SH-SY5Y (cell line): ENCODE results near the gene TBC1D24.

ENCODE experiments used
- GATA2 ChIP-seq: IDR thresholded peaks from 2 replicates; pipeline ENCODE4 v1.6.1; 2011; ENCODE audit warnings: mild to moderate bottlenecking, low read depth, low read length
- GATA3 ChIP-seq: IDR thresholded peaks from 2 replicates; pipeline ENCODE4 v1.6.1; 2011; ENCODE audit warnings: low read depth, mild to moderate bottlenecking, low read length, moderate library complexity

Gene TBC1D24

GRCh38 chr16:2508722-2509400 is 33.9 kb downstream of the TBC1D24 start:
- TF ChIP-seq GATA2 (no peak), GATA3 (no peak)

DNA sequence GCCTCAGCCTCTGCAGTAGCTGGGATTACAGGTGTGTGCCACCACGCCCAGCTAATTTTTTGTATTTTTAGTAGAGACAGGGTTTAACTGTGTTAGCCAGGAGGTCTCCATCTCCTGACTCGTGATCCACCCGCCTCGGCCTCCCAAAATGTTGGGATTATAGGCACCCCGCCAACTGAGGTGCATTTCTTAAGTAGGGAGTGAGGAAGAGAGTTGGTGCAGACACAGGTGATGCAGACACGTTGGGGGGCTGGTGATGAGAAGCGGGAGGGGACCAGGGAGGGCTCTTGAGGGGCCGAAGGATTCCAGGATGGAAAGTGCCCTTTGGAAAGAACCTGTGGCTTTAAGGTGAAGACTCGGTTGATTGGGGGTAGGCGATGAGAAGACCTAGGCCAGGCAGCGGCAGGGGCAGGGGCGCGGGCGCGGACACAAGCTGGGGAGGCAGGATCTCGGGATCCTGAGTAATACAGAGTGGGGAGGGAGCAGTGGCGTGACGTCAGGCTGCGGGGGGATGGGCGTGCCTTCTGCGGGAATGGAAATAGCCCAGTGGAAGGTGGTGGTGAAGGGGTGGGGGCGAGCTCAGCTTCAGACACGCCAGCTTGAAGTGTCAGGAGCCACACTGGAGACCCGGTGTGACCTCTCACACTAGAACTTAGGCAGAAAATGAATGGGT is 36.3 kb downstream of the TBC1D24 start:
- TF ChIP-seq GATA2 (no peak), GATA3 (no peak)

GRCh38 chr16:2511996-2512734 is 37.2 kb downstream of the TBC1D24 start:
- no peak for TF ChIP-seq GATA3
- no peak for TF ChIP-seq GATA2

- no peak for TF ChIP-seq GATA2
- TF ChIP-seq GATA3, result no peak
These were observed 37.9 kb downstream of the TBC1D24 start for GRCh38 chr16:2512735-2513404.

GRCh38 chr16:2513405-2514332 is 38.7 kb downstream of the TBC1D24 start, which contains the start of gene ATP6V0C:
Gene ATP6V0C (plus strand): TSS chr16:2513952. CDS start chr16:2514104, 152 bp downstream.
- no peak for TF ChIP-seq GATA3
- no peak for TF ChIP-seq GATA2

GRCh38 chr16:2514333-2515179 is 39.6 kb downstream of the TBC1D24 start:
- TF ChIP-seq GATA3, result no peak
- no peak for TF ChIP-seq GATA2

DNA sequence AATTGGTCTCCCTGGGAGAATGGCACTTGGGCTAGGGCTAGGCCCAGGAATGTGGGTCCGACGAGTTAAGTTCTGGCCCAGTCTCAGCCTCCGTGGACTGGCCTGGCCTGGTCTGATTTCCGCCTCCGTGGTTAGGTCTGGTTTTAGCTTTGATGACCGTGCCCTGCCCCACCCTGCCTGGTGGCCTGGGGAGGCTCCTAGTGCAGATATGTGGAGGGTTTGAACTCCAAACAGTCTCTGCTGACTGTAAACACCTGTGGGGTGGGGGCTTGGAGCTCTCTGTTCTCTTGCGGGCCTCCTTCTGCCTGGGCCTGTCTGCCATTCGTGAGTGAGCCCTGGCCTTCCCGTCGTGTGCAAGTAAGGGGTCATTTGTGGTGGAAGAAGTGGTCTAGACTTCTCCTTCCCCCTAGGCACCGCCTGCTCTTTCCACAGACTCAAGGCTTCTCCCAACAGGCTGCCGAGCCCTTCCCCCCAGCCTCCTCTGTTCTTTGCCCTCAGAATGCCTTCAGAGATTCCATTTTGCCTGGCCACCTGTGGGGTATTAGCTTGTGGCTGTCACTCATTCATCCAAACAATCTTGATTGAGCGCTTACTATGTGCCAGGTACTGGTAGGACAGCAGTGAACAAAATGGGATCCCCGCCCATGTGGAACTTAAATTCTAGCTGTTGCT is 40.4 kb downstream of the TBC1D24 start:
- TF ChIP-seq GATA3 (no peak), GATA2 (no peak)

DNA sequence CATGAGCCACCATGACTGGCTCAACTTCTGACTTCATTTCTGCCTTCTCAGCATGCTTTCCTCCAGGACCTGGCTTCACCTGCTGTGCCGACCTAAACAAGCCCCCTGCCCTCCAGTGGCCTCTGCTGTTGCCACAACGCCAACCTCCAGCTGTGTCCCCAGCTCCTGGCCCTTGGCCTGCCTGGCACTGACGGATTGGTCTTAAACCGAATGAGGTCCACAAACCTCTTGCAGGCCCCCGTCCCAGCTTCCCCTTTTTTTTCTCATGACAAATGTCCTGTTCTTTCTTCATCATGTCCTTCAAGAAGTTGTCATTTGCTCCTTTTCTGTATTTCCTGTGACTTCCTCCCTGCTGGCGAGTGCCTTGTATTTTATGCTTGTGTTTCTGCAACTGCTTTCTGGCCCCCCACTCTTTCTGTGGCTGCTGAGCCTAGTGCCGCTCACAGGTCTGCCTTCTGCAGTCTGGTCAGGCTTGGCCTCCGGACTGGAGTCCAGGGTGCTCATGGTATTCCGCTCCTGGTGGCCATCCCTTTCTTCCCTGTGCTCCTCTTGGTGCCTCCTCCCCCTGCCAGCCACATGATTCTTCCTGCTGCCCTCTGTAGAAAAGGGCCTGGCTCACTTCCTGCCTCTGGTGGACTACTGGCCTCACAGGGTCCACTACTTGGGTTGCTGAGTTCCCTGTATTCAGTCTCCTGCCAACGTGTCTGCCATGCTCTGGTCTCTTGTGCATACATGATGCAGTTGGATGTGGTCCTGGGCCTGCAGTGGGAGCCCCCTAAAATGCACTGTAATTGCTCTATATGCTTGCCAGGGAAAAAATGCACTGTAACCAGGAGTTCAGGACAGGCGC is 41.7 kb downstream of the TBC1D24 start:
- TF ChIP-seq GATA3 (no peak), GATA2 (no peak)

DNA sequence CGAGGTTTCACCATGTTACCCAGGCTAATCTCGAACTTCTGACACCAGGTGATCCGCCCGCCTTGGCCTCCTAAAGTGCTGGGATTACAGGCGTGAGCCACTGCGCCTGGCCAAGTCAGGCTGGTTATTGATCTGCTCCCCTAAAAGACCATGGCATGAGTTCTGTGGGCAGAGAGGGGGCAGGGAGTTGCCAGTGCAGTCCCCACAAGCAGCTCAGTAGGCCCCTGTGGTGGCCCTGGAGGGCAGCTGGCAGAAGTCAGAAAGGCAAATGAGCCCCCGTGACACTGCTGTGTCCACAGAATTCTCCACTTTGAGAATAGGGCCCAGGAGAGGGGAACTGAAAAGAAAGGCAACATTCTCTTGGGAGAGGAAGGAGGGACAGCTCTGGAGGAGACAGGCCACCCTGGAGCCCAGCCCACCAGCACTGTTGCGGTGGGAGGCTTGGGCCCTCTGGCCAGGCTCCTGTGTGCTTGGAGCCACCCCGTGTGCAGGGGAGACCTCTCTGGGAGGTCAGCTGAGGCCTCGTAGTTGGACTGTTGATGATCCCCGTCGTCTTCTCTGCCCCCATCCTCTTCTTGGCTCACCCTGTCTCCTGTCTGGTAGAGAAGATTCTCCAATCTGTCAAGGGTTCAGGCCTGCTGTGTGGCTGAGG is 43.2 kb downstream of the TBC1D24 start:
- TF ChIP-seq GATA3, result no peak
- TF ChIP-seq GATA2, result no peak

DNA sequence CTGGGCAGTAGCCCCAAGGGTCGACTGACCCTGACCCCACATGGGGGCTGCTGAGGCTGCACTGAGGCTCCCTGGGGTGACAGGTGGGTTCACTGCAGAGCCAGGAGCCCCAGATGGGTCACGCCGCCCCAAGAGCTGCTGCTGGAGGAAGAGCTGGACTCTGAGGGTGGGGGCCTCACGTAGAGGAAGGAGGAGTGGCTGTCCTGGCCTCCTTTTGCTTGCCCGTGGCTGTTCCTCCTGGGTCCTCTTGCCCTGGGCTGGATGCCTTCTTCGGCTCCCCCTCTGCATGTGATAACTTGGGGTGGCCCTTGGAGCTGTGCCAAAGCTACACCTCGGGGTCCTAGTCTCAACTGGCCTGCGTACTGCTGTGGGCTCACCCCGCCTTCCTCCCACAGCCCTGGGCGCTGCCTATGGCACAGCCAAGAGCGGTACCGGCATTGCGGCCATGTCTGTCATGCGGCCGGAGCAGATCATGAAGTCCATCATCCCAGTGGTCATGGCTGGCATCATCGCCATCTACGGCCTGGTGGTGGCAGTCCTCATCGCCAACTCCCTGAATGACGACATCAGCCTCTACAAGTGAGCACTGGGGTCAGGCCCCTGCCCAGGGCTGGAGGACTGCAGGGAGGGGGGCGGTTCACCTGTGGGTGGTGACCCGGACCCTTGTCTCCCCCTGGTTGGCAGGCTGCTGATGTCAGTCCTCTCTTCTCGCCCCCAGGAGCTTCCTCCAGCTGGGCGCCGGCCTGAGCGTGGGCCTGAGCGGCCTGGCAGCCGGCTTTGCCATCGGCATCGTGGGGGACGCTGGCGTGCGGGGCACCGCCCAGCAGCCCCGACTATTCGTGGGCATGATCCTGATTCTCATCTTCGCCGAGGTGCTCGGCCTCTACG is 44.1 kb downstream of the TBC1D24 start:
- TF ChIP-seq GATA2, result no peak
- no peak for TF ChIP-seq GATA3
